GM12878 (cell line): ENCODE results near the gene LRRN4CL. TPM values are rescaled to one million over a fixed set of nuclear protein-coding genes. Genes with fewer than 3 reads are reported as not detected.

ENCODE experiments used
- ATF2 ChIP-seq: IDR thresholded peaks from 2 replicates; pipeline ENCODE4 v1.6.1; 2012; ENCODE audit warnings: low read length, inconsistent platforms
- BACH1 ChIP-seq: fragments of 450-650 bp; IDR thresholded peaks from 2 replicates; pipeline ENCODE4 v1.6.1; 2017; ENCODE audit warnings: mild to moderate bottlenecking, borderline replicate concordance
- BMI1 ChIP-seq: fragments of 450-650 bp; IDR thresholded peaks from 2 replicates; pipeline ENCODE4 v1.6.1; 2016; ENCODE audit warnings: mild to moderate bottlenecking, moderate library complexity, borderline replicate concordance
- CREM ChIP-seq: IDR thresholded peaks from 2 replicates; pipeline ENCODE4 v1.6.1; 2014; ENCODE audit warnings: antibody characterized with exemption, low read depth
- FOXM1 ChIP-seq: IDR thresholded peaks from 2 replicates; pipeline ENCODE4 v1.6.1; 2012; ENCODE audit warnings: low read depth, mild to moderate bottlenecking, inconsistent platforms, low read length, moderate library complexity
- IKZF2 ChIP-seq, 2 experiments: fragments of 450-650 bp; IDR thresholded peaks; 2 replicates each; pipeline ENCODE4 v1.6.1; 2017; ENCODE audit warnings: mild to moderate bottlenecking in 2 of 2, moderate library complexity in 2 of 2
- IRF3 ChIP-seq: fragments of 450-650 bp; IDR thresholded peaks from 2 replicates; pipeline ENCODE4 v1.6.1; 2014; ENCODE audit warnings: mild to moderate bottlenecking
- KLF5 ChIP-seq: fragments of 450-650 bp; IDR thresholded peaks from 2 replicates; pipeline ENCODE4 v1.6.1; 2014; ENCODE audit warnings: mild to moderate bottlenecking; ENCODE audit not compliant: partially characterized antibody
- MEF2A ChIP-seq: IDR thresholded peaks from 2 replicates; pipeline ENCODE4 v1.6.1; 2011; ENCODE audit warnings: low read depth, mild to moderate bottlenecking, low read length, moderate library complexity; ENCODE audit not compliant: insufficient read depth
- PBX3 ChIP-seq: IDR thresholded peaks from 2 replicates; pipeline ENCODE4 v1.6.1; 2011; ENCODE audit warnings: mild to moderate bottlenecking, low read depth, low read length, moderate library complexity; ENCODE audit not compliant: insufficient replicate concordance
- RAD51 ChIP-seq: fragments of 450-650 bp; IDR thresholded peaks from 2 replicates; pipeline ENCODE4 v1.6.1; 2016; ENCODE audit warnings: moderate library complexity, mild to moderate bottlenecking, inconsistent platforms
- RFX5 ChIP-seq: IDR thresholded peaks from 2 replicates; pipeline ENCODE4 v1.6.1; 2011; ENCODE audit warnings: low read depth, low read length, improper control_type of control experiment
- SREBF2 ChIP-seq: IDR thresholded peaks from 2 replicates; pipeline ENCODE4 v1.6.1; 2012; ENCODE audit warnings: mild to moderate bottlenecking, low read length
- TBL1XR1 ChIP-seq: IDR thresholded peaks from 2 replicates; pipeline ENCODE4 v1.6.1; 2012; ENCODE audit warnings: low read depth, low read length, improper control_type of control experiment
- ZBTB33 ChIP-seq: fragments of 450-650 bp; IDR thresholded peaks from 2 replicates; pipeline ENCODE4 v1.6.1; 2017; ENCODE audit warnings: mild to moderate bottlenecking
- ZNF24 ChIP-seq: fragments of 450-650 bp; IDR thresholded peaks from 2 replicates; pipeline ENCODE4 v1.6.1; 2017; ENCODE audit warnings: antibody characterized with exemption, mild to moderate bottlenecking
- polyA plus RNA-seq, 11 experiments: library from polyadenylated mRNA; depleted of rRNA in 4 of 11; unstranded in 6 of 11; stranded (reverse) in 5 of 11; fragments of >200 nt; fragmentation: Nextera tagmentation in 4 of 11; fragmentation: Illumina TruSeq in 1 of 11; extraction: Ambion mirVana in 4 of 11; extraction: Trizol in 1 of 11; gene quantifications; 1 replicate in 1 of 11; 2 replicates in 10 of 11; pipeline versions ENCODE4 v1.2.1 to v1.2.3, GENCODE V29; 2011 to 2016; ENCODE audit warnings: inconsistent platforms in 2 of 11, missing spikeins in 2 of 11, low read depth in 1 of 11
- total RNA-seq, 4 experiments: library from RNA; depleted of rRNA in 3 of 4; stranded (reverse); fragments of >200 nt in 3 of 4; fragmentation: Illumina TruSeq in 1 of 4; extraction: Trizol in 1 of 4; gene quantifications; 2 replicates each; pipeline versions ENCODE4 v1.2.1 to v1.2.3, GENCODE V29; 2013 to 2021
- TF ChIP-seq, protein P1 (sequence below): IDR thresholded peaks from 2 replicates; pipeline ENCODE4 v1.6.1; 2011; ENCODE audit warnings: borderline replicate concordance, low read depth, mild to moderate bottlenecking, moderate library complexity, low read length; ENCODE audit not compliant: insufficient read depth, poor library complexity, severe bottlenecking
- TF ChIP-seq, protein P2 (sequence below): fragments of 150-350 bp; IDR thresholded peaks from 2 replicates; pipeline ENCODE4 v1.6.1; 2016; ENCODE audit warnings: low read depth, low read length
- TF ChIP-seq, protein P3 (sequence below): IDR thresholded peaks from 2 replicates; pipeline ENCODE4 v1.6.1; 2011; ENCODE audit warnings: low read depth, mild to moderate bottlenecking, low read length, moderate library complexity, borderline replicate concordance; ENCODE audit errors: extremely low read depth

LRRN4CL gene
- total and polyA plus RNA-seq, 10 of the 15 experiments (the other 5 are each of a cell fraction or from before 2014, with no cell fraction given), result 0.01 to 0.06 TPM; not detected in 8

- TF ChIP-seq ZBTB33, result 0 out of 2 replicates have a peak, but pooled peaks have one; percentile 10
- TF ChIP-seq MEF2A, result peak; percentile 63; the same call in 1 of the 2 replicates
- TF ChIP-seq FOXM1, result peak; percentile 48
- TF ChIP-seq, protein P1, sequence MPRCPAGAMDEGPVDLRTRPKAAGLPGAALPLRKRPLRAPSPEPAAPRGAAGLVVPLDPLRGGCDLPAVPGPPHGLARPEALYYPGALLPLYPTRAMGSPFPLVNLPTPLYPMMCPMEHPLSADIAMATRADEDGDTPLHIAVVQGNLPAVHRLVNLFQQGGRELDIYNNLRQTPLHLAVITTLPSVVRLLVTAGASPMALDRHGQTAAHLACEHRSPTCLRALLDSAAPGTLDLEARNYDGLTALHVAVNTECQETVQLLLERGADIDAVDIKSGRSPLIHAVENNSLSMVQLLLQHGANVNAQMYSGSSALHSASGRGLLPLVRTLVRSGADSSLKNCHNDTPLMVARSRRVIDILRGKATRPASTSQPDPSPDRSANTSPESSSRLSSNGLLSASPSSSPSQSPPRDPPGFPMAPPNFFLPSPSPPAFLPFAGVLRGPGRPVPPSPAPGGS, result peak; percentile 75
- TF ChIP-seq ATF2, result peak; percentile 46; the same call in 1 of the 2 replicates
- TF ChIP-seq BMI1, result peak; percentile 63; the same call in 1 of the 2 replicates
- TF ChIP-seq CREM, result peak; percentile 48
- no peak for TF ChIP-seq SREBF2
- TF ChIP-seq, protein P2, sequence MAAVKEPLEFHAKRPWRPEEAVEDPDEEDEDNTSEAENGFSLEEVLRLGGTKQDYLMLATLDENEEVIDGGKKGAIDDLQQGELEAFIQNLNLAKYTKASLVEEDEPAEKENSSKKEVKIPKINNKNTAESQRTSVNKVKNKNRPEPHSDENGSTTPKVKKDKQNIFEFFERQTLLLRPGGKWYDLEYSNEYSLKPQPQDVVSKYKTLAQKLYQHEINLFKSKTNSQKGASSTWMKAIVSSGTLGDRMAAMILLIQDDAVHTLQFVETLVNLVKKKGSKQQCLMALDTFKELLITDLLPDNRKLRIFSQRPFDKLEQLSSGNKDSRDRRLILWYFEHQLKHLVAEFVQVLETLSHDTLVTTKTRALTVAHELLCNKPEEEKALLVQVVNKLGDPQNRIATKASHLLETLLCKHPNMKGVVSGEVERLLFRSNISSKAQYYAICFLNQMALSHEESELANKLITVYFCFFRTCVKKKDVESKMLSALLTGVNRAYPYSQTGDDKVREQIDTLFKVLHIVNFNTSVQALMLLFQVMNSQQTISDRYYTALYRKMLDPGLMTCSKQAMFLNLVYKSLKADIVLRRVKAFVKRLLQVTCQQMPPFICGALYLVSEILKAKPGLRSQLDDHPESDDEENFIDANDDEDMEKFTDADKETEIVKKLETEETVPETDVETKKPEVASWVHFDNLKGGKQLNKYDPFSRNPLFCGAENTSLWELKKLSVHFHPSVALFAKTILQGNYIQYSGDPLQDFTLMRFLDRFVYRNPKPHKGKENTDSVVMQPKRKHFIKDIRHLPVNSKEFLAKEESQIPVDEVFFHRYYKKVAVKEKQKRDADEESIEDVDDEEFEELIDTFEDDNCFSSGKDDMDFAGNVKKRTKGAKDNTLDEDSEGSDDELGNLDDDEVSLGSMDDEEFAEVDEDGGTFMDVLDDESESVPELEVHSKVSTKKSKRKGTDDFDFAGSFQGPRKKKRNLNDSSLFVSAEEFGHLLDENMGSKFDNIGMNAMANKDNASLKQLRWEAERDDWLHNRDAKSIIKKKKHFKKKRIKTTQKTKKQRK, result no peak
- TF ChIP-seq KLF5, result peak; percentile 50
- TF ChIP-seq, protein P3, sequence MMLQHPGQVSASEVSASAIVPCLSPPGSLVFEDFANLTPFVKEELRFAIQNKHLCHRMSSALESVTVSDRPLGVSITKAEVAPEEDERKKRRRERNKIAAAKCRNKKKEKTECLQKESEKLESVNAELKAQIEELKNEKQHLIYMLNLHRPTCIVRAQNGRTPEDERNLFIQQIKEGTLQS, result no peak
- 0 out of 4 replicates have a peak, but pooled peaks of 1 of the 2 experiments have one; percentile 20 for TF ChIP-seq IKZF2 (IDR thresholded peaks at IDR 0.05)
- no peak for TF ChIP-seq RAD51
- 0 out of 2 replicates have a peak, but pooled peaks have one; percentile 42 for TF ChIP-seq TBL1XR1
- no peak for TF ChIP-seq ZNF24
- TF ChIP-seq PBX3, result peak; percentile 63
- TF ChIP-seq BACH1, result peak; percentile 98
- 0 out of 2 replicates have a peak, but pooled peaks have one; percentile 15 for TF ChIP-seq IRF3
- no peak for TF ChIP-seq RFX5
Observed at GRCh38 chr11:62665075-62665598, 24.2 kb downstream of the LRRN4CL start, which contains the start of the genes C11orf98 and CSKMT (continued).
